Activated T-cell treated with anti-CD3 and anti-CD28 coated beads, Interleukin-2, amount 50 U/mL, for 4 hours (primary cell): ENCODE results near the gene DLK2. TPM values are rescaled to one million over a fixed set of nuclear protein-coding genes. Genes with fewer than 3 reads are reported as not detected.
"Not testable (repeated sequence)": the region's sequence is repeated elsewhere in the genome, so short reads cannot be mapped to it uniquely, and the experiment has no call there.

ENCODE experiments used
- ATAC-seq, 2 donors: fragments of 200-7000 bp; cut with Tn5 transposase; one replicate each; pipeline ENCODE4 v1.10.0; 2021
- DNase-seq: peaks from one replicate; pipeline ENCODE4 v3.0.0-alpha.2; 2020
- H3K27me3 Mint-ChIP-seq: one replicate; pipeline ENCODE4 v1.8.0; 2021; ENCODE audit warnings: low read depth, mixed read lengths
- H3K36me3 Mint-ChIP-seq: one replicate; pipeline ENCODE4 v1.8.0; 2022; ENCODE audit warnings: mixed read lengths; ENCODE audit not compliant: insufficient read depth
- H3K4me1 Mint-ChIP-seq: one replicate; pipeline ENCODE4 v1.8.0; 2021; ENCODE audit warnings: low read depth, mixed read lengths
- H3K4me3 Mint-ChIP-seq: one replicate; pipeline ENCODE4 v1.8.0; 2021; ENCODE audit warnings: mild to moderate bottlenecking, moderate library complexity, mixed read lengths
- H3K9me3 Mint-ChIP-seq: one replicate; pipeline ENCODE4 v1.8.0; 2021; ENCODE audit warnings: mixed read lengths
- total RNA-seq, 3 donors: library from RNA; stranded (reverse); gene quantifications; one replicate each; pipeline ENCODE4 v1.2.1, GENCODE V29; 2021

DLK2 gene
- total RNA-seq, 3 donors from 2014 or later = 5.0 to 9.0 (median 6.7) TPM

DNA sequence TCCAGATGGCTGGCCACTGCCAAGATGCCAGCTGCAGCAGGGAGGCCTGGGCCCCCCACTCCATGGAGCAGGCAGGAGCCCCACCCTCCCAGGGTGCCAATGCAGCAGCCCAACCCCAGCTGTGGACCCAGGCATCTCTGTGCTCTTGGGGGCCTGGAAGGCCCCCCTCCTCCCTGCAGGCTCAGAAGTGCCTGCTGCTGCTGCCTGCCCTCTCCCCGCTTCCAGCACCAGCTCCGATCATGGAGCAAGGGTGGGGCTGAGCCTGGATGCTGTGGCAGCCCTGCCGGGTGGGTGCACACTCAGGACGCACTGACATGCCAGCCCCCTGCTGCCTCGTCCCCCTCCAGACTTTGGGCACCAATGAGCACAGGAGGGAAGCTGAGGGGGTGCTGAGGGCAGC lies 42.8 kb downstream of the DLK2 start:
- Mint-ChIP-seq H3K27me3 (peaks cover 7% of the 10 kb centered on the region), H3K4me3 (no peak overlapping the region), H3K9me3 (no peaks in the 10 kb centered on the region), H3K36me3 (no peaks in the 10 kb centered on the region), H3K4me1 (no peaks in the 10 kb centered on the region)
- no peak for DNase-seq
- no peak for ATAC-seq

DNA sequence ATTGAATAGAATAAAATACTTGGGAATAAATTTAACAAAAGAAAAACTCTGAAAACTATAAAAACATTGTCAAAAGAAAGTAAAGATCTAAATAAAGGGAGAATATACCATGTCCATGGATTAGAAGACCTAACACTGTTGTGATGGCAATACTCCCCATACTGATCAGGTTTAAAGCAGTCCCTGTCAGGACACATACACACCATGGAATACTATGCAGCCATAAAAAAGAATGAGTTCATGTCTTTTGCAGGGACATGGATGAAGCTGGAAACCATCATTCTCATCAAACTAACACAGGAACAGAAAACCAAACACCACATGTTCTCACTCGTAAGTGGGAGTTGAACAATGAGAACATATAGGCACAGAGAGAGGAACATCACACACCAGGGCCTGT lies 44.6 kb downstream of the DLK2 start:
- ATAC-seq, H3K36me3 Mint-ChIP-seq: not testable (repeated sequence)

DNA sequence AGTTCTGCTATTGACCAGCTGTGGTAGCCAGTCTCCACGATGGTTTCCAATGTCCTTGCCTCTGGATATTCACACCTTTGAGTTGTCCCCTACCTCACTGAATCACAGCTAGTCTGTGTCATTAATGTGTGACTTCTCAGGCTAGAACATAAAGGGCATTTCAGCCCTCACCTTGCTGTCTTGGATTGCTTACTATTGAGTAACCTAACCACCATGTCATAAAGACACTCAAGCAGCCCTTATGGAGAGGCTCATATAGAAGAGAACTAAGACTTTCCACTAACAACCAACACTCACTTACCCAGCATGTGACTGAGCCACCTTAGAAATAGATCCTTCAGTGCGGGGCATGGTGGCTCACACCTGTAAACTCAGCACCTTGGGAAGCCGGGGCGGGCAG lies 47.1 kb downstream of the DLK2 start:
- Mint-ChIP-seq H3K9me3 (no peaks in the 10 kb centered on the region), H3K4me1 (no peaks in the 10 kb centered on the region), H3K4me3 (no peak overlapping the region), H3K36me3 (no peaks in the 10 kb centered on the region), H3K27me3 (peaks cover 14% of the 10 kb centered on the region)
- DNase-seq (no peak), ATAC-seq (no peak)

More for the DNA sequence above, 44.6 kb downstream of the DLK2 start:
- H3K9me3 Mint-ChIP-seq, DNase-seq, H3K4me3 Mint-ChIP-seq, H3K27me3 Mint-ChIP-seq, H3K4me1 Mint-ChIP-seq: not testable (repeated sequence)

DNA sequence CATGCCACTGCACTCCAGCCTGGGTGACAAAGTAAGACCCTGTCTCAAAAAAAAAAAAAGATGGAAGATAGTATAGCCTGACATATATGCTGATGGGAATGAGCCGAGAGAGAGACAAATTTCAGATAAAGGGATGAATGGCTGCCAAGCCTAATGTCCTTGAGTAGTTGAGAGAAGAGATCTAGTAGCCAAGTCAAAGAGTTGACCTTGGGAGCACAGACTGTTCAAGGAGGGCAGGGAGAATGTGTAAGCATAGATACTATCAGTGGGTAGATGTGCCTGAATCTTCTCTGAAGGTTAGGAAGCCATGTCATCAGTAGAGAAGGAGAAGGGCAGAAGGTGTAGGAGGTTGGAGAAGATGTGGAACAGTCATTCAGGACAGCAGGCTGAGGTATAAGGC lies 48.1 kb downstream of the DLK2 start:
- H3K4me3 Mint-ChIP-seq = no peak overlapping the region
- DNase-seq (no peak), ATAC-seq (no peak)
- no peaks in the 10 kb centered on the region for H3K36me3 Mint-ChIP-seq
- H3K9me3 Mint-ChIP-seq = no peaks in the 10 kb centered on the region
- peaks cover 14% of the 10 kb centered on the region for H3K27me3 Mint-ChIP-seq
- no peaks in the 10 kb centered on the region for H3K4me1 Mint-ChIP-seq

DNA sequence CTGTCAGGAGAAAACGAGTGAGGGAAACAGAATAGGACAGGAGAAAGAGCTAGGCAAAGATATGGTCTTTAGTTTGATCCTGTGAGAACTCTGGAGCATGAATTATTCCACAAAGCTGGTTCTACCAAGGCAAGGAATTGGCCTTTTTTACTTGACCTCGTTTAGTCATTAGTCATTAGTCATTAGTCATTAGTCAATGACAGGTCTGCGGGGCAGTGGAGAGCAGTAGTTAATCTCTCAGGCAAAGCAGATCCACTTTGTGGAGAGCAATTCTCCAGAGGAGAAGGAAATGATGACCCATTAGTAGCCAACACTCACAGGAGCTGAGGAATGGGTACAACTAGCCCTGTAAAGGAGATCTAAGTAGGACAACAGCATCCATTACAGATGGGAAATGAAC lies 50.0 kb downstream of the DLK2 start:
- no peaks in the 10 kb centered on the region for H3K9me3 Mint-ChIP-seq
- peaks cover 12% of the 10 kb centered on the region for H3K27me3 Mint-ChIP-seq
- H3K4me1 Mint-ChIP-seq = no peaks in the 10 kb centered on the region
- no peak for DNase-seq
- no peak overlapping the region for H3K4me3 Mint-ChIP-seq
- ATAC-seq = no peak
- no peaks in the 10 kb centered on the region for H3K36me3 Mint-ChIP-seq

DNA sequence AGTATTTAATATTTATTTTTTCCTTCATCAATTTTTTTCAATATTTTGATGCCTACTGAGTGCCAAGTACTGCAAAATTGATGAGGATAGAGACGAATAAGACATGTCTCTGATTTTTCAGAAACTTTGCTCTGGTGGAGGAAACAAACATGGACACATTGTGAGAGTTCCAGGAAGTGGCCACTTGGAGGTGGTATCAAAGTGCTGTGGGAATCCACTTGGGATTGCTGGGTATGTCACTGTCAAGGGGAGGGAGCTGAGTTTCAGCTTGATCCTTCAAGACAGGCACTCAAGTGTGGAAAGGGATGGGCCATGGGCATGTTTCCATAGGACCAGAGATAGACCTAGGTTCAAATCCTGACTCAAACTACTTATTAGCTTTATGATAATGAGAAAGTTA lies 52.5 kb downstream of the DLK2 start:
- H3K27me3 Mint-ChIP-seq = peaks cover 11% of the 10 kb centered on the region
- no peaks in the 10 kb centered on the region for H3K36me3 Mint-ChIP-seq
- H3K4me1 Mint-ChIP-seq = peaks cover 2% of the 10 kb centered on the region
- H3K4me3 Mint-ChIP-seq = no peak overlapping the region
- ATAC-seq (no peak), DNase-seq (no peak)
- H3K9me3 Mint-ChIP-seq = no peaks in the 10 kb centered on the region

DNA sequence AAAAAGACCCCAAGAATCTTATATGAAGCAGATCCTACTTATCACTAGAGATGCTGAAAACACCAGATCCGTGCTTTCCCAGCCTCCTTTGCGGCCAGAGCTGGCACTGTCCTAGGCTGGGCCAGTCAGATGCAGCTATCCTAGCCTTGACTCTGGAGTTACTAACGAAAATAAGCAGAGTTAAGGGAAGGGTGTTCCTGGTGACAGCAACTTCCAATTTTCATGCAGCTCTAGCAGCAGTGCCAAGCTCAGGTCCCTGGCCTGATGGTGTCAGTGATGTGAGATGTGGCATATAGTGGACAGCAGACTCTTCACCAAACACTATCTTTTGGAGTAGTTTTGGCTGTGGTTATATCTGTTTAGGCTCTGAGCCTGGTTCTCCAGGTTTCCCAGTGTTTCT lies 53.6 kb downstream of the DLK2 start:
- Mint-ChIP-seq H3K27me3 (peaks cover 11% of the 10 kb centered on the region), H3K9me3 (no peaks in the 10 kb centered on the region), H3K36me3 (no peaks in the 10 kb centered on the region), H3K4me1 (peaks cover 6% of the 10 kb centered on the region), H3K4me3 (no peak overlapping the region)
- no peak for DNase-seq
- ATAC-seq = no peak

Other genes starting within 250 kb of the DLK2 start
- 10 to 100 TPM; 27.5 to 52.1 (median 51.0) TPM for gene DNPH1, start 226.1 kb downstream of the DLK2 start, total RNA-seq
- under 1 TPM; 0.20 to 0.38 (median 0.21) TPM for gene TTBK1, start 212.1 kb downstream of the DLK2 start, total RNA-seq
- gene SLC22A7, start 157.3 kb downstream of the DLK2 start, total RNA-seq = not detected
- gene CRIP3, start 146.7 kb downstream of the DLK2 start, total RNA-seq = under 1 TPM in 1 of 3 donors, not detected in 2; 0.52 TPM
- gene ZNF318, start 85.9 kb downstream of the DLK2 start, total RNA-seq = 1 to 10 TPM; 7.4 to 7.8 (median 7.6) TPM
- 10 to 100 TPM; 24.2 to 30.1 (median 26.5) TPM for gene ABCC10, start 28.0 kb downstream of the DLK2 start, total RNA-seq
- gene TJAP1, start 22.0 kb upstream of the DLK2 start, total RNA-seq = 10 to 100 TPM; 45.5 to 52.8 (median 46.2) TPM
- gene LRRC73, start 54.8 kb upstream of the DLK2 start, total RNA-seq = under 1 TPM; 0.16 to 0.47 (median 0.20) TPM
- 10 to 100 TPM; 33.3 to 40.9 (median 35.4) TPM for gene YIPF3, start 61.4 kb upstream of the DLK2 start, total RNA-seq
- 100 to 1,000 TPM; 192 to 231 (median 200) TPM for gene POLR1C, start 61.5 kb upstream of the DLK2 start, total RNA-seq
- gene XPO5, start 120.5 kb upstream of the DLK2 start, total RNA-seq = 100 to 1,000 TPM; 116 to 140 (median 120) TPM
- gene POLH, start 120.6 kb upstream of the DLK2 start, total RNA-seq = 10 to 100 TPM; 15.7 to 22.8 (median 18.8) TPM
- 10 to 100 TPM; 37.3 to 50.3 (median 39.1) TPM for gene GTPBP2, start 173.7 kb upstream of the DLK2 start, total RNA-seq
- 10 to 100 TPM; 32.1 to 32.7 (median 32.3) TPM for gene MAD2L1BP, start 180.3 kb upstream of the DLK2 start, total RNA-seq
- not detected for gene RSPH9, start 189.5 kb upstream of the DLK2 start, total RNA-seq
- 10 to 100 TPM; 70.0 to 75.1 (median 72.7) TPM for gene MRPS18A, start 232.2 kb upstream of the DLK2 start, total RNA-seq